Activated CD8-positive, alpha-beta memory T cell treated with anti-CD3 and anti-CD28 coated beads, Interleukin-2, amount 50 U/mL, for 24 hours (primary cell): ENCODE results near the gene EDNRB.
"Not testable (repeated sequence)": the region's sequence is repeated elsewhere in the genome, so short reads cannot be mapped to it uniquely, and the experiment has no call there.

ENCODE experiments used
- DNase-seq: peaks from one replicate; pipeline ENCODE4 v3.0.0-alpha.2; 2020; ENCODE audit errors: extremely low read depth

The EDNRB gene

DNA sequence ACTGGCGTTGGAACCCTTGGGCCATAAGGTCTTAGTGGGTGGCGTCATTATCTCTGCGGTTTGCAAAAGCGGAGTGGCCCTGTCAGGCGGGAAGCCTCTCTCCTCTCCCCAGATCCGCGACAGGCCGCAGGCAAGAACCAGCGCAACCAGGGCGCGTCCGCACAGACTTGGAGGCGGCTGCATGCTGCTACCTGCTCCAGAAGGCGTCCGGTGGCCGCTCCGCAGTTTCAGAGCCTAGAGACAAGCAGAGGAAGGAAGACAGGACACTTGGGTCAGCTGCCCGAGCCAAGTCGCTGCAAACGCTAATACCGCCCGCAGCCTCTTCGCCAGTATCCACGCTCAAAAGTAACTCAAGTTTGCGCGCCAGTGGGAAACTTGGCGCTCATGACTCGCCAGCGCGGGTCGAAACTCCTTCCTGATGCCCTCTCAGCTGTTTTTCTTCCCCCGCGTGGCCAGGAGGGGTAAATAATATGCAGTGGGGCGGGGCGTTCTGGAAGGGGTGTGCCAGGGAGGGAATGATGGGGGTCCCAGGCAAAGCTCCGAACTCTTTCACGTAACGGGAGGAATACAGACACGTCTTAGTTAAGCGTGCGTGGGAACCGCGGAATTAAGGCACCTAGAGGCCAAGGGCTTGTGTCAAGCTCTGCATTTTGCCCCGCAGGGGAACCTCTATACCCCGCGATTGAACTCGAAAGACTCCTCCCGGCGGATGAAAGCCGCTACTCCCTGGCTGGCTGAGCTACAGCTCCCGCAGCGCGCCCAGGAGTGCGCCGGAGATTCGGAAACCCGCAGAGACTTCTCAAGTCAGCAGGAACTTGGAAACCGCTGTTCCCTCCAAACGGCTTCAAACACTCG is at the start of gene EDNRB:
EDNRB (minus strand) TSS at position 441 of the 855 bp plus-strand sequence; CDS start at position 183, 258 bp downstream.
- no peak for DNase-seq

DNA sequence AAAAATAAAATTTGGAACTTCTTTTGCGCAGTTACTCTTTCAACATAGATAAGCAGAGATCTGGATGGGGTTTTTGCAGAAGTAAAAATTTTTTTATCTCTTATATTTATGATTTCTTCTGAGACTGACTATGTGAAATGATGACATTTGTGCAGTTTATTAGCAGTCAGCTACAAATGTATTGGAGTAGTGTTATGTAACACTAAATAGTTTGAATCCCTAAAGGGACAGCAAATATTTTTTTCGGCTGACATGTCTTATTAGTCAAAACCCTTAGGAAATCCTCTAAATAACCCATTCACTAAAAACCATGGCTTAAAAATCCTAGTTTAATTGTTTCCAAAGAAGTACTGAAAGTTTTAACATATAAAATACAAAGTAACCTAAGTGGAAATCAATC is 48.0 kb upstream of the EDNRB start:
- no peak for DNase-seq

DNA sequence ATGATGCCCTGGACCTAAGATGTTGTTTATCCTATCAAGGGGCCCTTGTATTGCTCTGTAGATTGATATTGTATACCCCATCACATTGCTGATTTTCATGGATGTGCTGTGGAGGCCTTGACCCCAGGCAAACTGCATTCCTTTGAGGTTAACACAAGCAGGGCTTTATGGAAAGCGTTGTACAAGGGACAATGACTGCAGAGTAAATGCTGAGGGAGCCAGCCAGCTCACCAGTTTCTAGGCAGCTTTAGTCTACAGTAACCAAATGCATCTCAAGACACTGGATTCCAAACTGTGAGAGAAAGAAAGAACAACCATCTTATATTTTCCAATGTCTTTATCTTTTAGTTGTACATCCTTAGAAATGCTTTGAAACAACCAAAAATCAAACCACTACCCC is 34.1 kb upstream of the EDNRB start:
- DNase-seq = no peak

DNA sequence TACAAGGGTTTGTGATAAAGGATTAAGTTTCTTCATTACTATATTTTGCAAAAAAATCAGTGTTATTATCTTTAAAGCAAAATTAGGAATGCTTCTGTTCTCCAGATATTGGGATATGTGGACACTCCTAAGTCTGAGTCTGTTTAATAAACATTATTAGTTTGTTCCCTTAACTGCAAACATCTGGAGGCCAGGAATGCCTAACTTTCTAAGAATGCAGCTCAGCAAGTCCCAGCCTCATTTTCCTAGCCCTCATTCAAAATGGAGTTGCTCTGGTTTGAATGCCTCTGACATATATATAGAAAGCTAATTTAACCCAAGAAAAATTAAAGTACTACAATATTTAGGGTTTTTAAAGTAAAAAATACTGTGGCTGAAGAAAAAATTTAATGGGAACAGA is 33.6 kb upstream of the EDNRB start:
- no peak for DNase-seq

DNA sequence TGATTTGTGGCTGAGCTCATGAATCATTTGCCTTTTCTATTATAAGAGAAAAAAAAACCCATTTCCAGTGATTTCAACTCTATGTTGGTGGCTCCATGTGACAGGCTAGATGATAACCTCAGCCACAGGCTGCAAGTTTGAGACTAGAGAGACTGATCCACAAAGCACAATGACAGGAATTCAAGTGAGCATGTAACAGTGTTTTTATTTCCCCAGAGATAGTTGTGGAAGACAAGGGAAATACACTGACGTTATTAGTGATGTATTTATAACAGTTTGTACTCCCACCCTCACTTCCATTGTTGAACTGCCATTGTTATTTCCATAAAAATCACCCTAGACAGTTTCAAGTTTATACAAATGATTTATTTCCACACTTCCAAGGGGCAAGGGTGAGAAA is 27.9 kb upstream of the EDNRB start:
- no peak for DNase-seq

DNA sequence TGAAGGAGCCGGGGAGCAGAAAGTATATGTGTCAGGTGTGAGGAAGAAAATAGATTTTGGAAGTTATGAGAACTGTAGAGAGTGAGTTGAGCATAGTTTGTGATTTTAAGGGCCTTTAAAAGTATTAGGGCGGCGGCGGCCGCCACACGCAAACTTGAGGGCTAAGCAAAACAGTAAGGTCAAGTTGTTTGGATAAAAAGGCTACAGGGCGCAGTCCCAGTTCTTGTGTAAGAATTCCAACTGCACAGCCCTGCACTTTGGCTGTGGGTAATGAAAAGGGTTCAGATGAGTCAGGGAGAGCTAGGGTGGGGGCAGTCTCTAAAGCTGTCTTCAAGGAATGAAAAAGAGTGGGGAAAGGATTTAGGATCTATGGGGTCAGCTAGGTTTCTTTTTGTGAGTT is 16.4 kb upstream of the EDNRB start:
- not testable (repeated sequence) for DNase-seq

DNA sequence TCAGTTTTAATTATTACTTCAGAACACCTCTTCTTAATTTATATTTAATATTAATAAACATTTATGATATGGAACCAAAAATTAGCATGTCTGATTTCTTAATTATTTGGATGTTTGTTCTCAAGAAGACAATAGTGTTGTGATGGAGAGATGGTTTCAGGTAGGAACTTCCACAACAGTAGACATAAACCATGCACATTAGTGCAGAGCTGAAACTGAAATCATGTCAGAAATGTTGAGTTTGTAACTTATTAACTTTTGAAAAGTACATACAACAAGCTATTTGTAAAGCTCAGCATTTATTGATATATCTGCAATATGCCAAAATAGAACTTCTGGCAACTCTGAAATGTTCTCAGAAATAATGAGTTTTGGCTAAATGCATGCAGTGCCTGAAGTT is 11.8 kb upstream of the EDNRB start:
- DNase-seq = no peak

DNA sequence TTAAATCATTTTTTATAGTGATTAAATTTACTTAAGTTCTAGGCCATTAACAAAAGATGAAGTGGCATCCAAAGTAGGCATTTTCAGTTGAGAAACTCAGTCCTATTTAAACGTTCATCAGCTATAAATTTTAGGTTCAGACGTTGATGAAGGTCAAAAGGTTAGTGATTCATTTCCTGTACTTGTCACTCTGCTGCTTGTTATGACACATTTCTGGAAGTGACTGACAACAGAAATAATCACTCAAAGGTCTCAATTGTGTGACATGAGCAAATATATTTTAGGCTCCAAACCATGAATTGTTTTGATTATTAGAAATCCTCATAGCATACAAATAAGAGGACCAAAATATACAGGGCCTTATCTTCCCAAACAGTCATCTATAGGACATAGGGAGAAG is 10.3 kb upstream of the EDNRB start:
- no peak for DNase-seq

DNA sequence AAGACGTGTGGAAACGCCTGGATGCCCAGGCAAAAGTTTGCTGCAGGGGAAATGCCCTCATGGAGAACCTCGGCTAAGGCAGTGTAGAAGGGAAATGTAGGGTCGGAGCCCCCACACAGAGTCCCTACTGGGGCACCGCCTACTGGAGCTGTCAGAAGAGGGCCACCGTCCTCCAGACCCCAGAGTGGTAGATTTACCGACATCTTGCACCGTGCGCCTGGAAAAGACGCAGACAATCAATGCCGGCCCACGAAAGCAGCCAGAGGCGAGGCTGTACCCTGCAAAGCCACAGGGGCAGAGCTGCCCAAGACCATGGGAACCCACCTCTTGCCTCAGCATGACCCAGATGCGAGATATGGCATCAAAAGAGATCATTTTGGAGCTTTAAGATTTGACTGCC is 7.0 kb upstream of the EDNRB start:
- no peak for DNase-seq

DNA sequence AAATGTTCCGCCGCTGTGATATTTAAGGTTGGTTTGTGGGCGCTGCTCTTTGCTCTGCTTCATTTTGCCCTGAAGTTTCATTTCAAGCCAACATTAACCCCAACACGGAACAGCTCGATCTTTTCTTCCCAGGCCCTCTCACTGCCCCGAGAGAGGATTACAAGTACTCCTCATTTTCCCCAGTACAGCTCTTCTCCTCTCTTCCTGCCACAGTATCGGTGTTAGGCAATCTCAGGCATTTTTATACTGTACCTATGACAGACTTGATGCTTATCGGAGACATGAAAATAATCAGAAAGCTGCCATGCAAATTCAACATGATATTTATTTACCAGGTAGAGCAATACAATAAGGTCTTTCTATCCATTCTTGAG is 1.3 kb upstream of the EDNRB start:
- no peak for DNase-seq

DNA sequence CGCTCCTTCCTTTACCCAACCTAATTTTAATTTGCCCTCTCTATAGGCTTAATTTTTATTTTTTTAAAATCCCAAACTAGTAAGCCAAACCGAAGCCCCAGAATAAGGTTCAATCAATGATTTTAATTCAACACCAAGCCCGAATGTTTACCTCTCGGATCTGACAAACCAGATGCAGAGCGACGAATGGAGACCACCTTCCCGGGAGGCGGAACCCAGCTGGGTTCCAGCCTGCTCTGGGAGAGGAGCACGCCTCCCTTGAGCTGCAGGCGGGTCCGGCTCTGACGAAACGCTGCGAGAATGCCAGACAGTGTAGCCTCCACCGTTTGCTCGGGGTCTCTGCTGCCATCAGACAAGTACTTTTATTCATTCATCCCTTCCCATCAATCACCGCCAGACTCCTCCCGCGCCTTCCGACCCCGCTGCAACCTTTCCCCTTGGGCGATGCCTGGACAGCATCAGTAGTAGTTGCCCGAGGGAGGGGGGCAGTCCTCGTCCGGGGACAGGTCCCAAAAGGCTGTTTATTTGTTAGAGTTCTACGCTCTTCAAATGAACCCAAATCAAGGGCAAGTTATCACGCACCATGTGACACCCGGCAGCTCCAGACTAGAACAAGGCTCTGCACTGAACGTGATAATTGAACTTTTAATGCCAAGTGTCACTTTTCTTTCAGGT is 752 bp upstream of the EDNRB start:
- no peak for DNase-seq

DNA sequence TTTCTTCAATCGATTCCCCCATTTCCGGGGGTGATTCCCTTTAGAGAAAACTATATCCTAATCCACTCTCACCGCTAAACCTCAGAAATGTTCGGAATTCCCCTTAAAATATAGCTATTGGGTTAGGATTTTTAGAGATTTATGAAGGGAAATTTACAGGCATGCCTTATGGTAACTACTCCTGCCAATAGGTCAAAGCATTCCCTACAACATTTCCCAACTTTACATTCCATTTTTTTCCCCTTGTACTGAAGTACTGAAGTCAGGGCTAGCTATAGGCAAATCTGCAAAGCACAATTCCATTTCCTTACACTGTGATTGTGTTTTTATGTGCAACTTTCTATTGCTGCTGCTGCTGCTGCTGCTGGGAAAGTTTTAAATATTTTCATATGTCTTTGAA is 2.1 kb downstream of the EDNRB start:
- DNase-seq = no peak

DNA sequence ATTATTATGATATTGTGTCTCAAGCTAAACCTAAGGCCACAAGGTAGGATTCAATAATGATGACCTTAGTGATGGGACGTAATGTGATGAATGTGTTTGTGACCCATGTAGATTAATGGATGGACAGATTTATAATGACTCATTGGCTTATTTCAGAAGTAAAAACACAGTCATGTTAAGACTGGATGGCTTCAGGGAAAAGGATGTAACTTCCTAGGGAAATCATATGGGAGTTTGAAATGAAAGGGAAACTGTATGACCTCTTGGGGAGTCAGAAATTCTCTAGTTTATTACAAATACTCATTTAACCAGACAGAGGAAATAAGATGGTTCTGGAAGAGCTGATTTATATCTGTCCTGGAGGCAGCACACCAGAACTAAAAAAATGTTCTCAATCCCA is 2.9 kb downstream of the EDNRB start:
- DNase-seq = no peak

DNA sequence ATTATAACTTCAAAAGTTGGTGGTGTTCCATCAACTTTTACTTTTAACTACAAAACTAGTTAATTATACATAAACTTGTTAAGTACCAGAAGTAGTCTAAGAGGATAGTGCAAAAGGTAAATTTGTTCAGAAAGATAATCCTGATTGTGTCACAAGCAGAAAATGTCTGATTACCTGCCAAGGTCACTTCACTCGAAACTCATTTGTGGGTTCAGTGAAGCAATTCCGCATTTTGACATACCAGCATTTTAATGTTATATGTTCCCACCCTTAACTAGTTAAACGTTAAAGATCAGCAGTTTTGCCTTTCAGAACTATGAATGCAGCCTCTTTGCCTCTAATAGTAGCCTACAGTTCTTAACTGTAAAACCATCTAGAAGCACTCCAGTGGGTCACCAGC is 5.6 kb downstream of the EDNRB start:
- DNase-seq = no peak

DNA sequence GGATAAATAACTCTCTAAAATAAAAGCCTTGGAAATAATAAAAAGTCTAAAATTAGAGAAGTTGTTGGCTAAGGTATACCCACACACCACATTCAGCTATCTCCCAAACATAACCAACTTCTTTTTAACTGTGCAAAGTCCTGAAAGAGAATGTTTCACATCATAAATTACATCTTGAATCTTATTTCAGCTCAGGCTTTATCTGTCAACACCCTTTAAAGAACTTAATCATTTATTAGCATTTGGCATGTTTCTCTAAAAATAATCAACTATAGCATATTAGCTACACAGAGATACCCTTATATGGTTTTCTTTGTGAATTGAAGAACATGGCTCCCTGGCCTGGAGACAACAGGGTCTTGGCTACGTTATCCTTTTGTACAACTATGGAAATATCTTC is 6.9 kb downstream of the EDNRB start:
- DNase-seq = no peak

DNA sequence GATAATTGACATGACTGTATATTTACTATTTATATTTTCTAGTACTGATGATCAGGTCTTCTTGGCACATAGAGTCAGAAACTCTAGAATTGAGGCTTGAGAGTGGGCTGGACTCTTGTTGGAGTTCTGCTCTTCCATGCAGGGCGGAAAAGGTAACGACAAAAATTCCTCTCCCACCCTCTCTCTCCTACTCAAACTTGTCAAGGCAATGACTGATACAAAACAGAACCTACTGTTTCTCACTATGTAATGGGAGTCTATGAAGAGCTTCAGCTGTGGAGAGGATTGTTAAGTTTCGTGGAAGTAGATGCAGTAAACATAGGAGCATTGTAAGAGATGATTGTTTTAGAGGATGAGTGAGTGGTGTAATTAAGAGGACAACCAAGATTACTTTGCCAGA is 8.8 kb downstream of the EDNRB start:
- no peak for DNase-seq

DNA sequence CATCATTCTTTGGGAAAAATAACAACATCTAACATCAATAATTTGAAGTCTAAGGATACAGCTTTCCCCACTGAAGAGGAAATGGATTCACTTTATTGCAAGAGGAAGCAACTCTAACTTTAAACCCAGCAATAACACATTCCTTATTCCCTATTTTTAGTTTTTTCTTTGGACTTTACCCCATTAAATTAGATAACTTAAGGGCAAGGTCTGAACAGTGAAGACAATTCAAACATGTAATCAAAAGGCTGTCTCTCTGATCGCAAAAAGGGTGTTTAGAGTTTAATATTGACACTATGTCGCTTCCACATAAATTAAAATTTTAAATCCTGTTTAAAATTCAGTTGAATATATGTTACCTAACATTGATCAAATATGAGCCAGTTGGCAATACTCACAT is 10.1 kb downstream of the EDNRB start:
- DNase-seq = no peak

DNA sequence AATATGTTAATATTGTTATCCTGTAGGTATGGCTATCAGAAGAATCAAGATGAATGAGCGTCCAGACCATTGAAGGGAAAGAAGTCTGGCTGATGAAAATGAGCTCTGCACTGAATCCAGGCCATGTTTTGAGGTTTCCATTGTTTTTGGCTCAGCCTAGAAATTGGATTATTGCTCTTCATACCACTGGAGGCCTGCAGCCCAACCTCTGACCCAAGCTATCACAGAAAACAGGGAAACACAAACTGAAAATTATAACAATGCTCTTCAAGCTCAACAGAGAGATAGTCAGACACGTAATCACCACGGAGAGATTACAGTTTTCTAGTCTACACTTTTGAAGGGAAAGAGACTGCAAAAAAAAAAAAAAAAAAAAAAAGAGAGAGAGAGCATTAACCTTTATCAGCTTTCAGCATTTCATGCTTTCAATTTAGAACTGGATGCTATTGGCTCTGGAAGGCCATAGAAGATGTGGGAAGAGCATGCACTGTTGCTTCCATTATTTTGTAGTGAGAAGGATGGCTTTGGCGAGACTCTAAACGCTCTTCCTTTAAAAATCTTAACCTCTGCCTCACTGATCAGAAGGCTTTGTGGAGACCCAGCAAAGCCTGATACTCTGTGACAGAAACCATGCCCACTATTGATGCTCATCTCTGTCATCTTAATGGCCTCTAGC is 10.8 kb downstream of the EDNRB start:
- no peak for DNase-seq

DNA sequence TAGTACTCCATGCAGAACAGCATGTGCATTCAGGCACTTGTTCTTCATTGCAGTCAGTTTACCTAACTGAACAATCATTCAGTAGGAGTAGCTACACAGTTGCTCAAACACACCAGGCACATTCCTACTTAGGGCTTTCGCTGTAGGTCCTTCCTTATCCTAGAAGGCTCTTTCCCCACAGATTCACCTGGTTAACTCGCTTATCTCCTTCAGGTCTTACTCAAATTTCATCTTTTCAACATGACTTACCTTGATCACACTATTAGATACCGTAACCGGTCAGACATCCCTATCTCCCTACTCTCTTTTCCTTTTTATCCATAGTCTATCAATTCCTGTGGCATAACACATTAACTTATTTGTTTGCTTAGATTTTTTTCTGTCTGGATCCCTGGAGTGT is 14.6 kb downstream of the EDNRB start:
- DNase-seq = no peak

DNA sequence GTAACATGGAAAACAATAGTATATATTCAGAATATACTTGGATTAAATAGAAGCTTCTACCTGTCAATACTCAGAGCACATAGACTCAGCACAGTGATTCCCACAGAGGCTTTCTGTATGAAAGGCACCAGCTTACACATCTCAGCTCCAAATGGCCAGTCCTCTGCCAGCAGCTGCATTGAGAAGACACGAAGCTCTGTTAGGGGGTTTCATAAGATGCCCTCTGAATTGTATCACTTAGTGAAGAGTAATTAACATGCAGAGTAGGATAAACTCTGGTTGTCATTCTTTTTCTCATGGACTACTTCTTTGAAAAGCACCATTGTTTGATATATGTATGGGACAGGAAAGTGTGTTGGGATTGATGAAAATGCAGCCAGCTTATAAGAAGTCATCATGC is 15.2 kb downstream of the EDNRB start:
- DNase-seq = no peak

DNA sequence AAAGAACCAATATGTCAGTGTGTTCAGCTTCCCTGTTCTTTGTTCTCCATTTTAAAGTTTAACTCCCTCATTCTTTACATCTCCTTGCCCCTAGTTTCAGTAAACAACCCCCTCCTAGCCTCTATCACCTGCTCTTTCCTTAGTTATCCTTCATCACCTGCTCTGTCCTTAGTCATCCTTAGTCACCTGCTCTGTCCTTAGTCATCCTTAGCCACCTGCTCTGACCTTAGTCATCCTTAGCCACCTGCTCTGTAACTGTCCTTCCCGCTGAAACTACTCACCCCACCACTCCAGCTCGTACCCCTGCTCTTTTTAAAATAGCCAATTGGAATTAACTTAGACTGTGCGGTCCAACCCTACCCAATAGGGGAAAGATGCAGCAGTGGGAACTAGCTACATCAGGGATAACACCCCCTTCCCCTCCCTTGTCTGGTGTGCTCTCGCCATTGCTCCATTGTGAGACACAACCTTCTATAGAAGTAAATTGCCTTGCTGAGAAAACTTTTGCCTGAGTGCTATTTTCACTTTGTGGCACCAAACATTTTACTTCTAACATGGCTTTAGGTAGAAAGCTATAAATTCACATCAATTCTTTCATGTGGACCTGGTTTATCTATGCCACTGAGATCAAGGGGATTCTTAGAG is 16.2 kb downstream of the EDNRB start:
- no peak for DNase-seq

DNA sequence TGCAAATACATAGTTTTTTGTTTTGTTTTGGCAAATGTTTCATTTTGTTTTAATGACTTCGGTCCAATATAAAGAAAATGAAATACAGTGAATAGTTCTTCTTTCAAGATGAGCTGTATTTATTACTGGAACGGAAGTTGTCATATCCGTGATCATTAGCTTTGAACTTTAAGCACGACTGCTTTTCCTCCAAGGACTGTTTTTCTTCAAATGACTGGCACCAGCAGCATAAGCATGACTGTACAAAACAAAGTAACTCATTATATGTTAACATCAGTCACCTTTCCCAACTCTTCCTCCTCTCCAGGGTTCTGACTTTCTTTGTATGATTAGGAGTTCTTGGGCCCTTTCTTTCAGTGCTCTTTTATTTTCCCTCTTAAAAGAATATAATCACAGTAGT is 20.5 kb downstream of the EDNRB start:
- no peak for DNase-seq

DNA sequence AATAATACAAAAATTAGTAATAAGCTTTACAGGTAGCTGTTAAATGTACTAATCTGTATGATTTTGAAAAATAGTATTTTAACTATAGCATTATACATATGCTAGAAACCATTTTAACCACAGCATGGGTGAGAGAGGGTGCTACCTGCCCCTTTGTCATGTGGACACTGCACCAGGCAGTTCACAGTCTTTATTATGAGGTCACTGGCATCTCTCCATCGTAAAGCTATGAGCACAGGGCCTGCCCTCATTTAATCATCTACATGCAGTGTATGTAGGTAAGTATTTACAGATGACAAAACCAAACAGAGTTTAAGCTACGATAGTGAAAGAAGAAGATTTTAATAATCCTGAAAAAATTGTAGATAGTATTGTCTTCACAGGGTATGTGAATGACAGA is 21.7 kb downstream of the EDNRB start:
- DNase-seq = no peak
